Measurements from ENCODE around the gene PPP1R12B.

DNA sequence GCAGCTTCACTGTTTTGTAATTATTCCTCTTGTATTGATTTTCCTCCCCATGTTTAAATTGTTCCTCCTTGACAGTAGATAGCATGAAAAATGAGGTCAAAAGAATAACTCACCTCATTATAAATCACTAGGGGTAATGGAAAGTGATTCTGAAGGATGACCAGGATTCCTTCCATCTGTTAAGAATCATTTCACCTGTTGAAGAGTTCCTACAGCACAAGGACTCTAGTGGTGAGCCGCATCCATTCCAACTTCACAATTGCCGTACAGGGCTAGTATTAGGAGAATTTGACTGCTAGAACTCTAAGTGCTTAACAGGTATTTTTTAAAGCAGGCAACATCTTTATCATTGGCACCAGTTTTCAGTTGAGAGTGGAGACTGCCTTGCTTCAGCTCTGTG, 13.7 kb downstream of the PPP1R12B start:
- TF ChIP-seq, protein P1, sequence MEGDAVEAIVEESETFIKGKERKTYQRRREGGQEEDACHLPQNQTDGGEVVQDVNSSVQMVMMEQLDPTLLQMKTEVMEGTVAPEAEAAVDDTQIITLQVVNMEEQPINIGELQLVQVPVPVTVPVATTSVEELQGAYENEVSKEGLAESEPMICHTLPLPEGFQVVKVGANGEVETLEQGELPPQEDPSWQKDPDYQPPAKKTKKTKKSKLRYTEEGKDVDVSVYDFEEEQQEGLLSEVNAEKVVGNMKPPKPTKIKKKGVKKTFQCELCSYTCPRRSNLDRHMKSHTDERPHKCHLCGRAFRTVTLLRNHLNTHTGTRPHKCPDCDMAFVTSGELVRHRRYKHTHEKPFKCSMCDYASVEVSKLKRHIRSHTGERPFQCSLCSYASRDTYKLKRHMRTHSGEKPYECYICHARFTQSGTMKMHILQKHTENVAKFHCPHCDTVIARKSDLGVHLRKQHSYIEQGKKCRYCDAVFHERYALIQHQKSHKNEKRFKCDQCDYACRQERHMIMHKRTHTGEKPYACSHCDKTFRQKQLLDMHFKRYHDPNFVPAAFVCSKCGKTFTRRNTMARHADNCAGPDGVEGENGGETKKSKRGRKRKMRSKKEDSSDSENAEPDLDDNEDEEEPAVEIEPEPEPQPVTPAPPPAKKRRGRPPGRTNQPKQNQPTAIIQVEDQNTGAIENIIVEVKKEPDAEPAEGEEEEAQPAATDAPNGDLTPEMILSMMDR (conservative IDR thresholded peaks at IDR 0.05; ENCODE audit: low read depth, low read length): no peak
- TF ChIP-seq EZH2 (IDR thresholded peaks at IDR 0.05; ENCODE audit: borderline replicate concordance, low read depth, low read length, poor library complexity, severe bottlenecking): no peak

Data from A673 (cell line).